OCI-LY7 (cell line): ENCODE measurements around the gene VPS37C. TPM values are rescaled to one million over a fixed set of nuclear protein-coding genes. Genes with fewer than 3 reads are reported as not detected.

ENCODE experiments used
- BruUV-seq: library from RNA; stranded (reverse); fragments of 400-500 nt; replicated peaks from 2 replicates; lab custom pipeline; 2021; lab: Mats Ljungman, UMichigan
- CTCF ChIA-PET: fragments of 300-600 bp; sonication (Branson Sonifier 250); formaldehyde crosslinking; loops from one replicate; lab custom pipeline; 2022; ENCODE audit warnings: antibody characterized with exemption; ENCODE audit not compliant: unreplicated experiment; lab: Charles Lee
- POLR2A ChIA-PET: fragments of 300-600 bp; sonication (Branson Sonifier 250); formaldehyde crosslinking; loops from one replicate; lab custom pipeline; 2022; ENCODE audit warnings: antibody characterized with exemption; lab: Charles Lee
- DNase-seq: peaks from one replicate; pipeline ENCODE4 v3.0.0-alpha.2; 2015; ENCODE audit warnings: low spot score
- H2AFZ ChIP-seq: fragments of 200-600 bp; sonication (generic), shearing (Covaris generic); 2 replicates; pipeline ENCODE4 v1.6.1; 2014; ENCODE audit warnings: mild to moderate bottlenecking, antibody characterized with exemption, low read length, moderate library complexity
- H3K27ac ChIP-seq: fragments of 200-600 bp; sonication (generic); 2 replicates; pipeline ENCODE4 v1.5.1; 2014; ENCODE audit warnings: mixed run types, low read depth, mild to moderate bottlenecking, moderate library complexity, low read length, inconsistent platforms; ENCODE audit not compliant: poor library complexity, severe bottlenecking
- H3K36me3 ChIP-seq: fragments of 200-600 bp; sonication (generic); 2 replicates; pipeline ENCODE4 v1.6.1; 2014; ENCODE audit warnings: mild to moderate bottlenecking, antibody characterized with exemption, low read length, moderate library complexity, mixed read lengths; ENCODE audit not compliant: insufficient read depth
- H3K4me1 ChIP-seq: fragments of 200-600 bp; sonication (generic); 2 replicates; pipeline ENCODE4 v1.5.1; 2014; ENCODE audit warnings: mild to moderate bottlenecking, low read length; ENCODE audit not compliant: insufficient read depth, poor library complexity, severe bottlenecking
- H3K4me2 ChIP-seq: fragments of 200-600 bp; sonication (generic); 2 replicates; pipeline ENCODE4 v1.6.1; 2014; ENCODE audit warnings: mild to moderate bottlenecking, low read length
- H3K4me3 ChIP-seq: fragments of 200-600 bp; sonication (generic); 2 replicates; pipeline ENCODE4 v1.5.1; 2014; ENCODE audit warnings: mild to moderate bottlenecking, low read depth, low read length; ENCODE audit not compliant: poor library complexity, severe bottlenecking
- H3K79me2 ChIP-seq: fragments of 200-600 bp; sonication (generic); 2 replicates; pipeline ENCODE4 v1.6.1; 2016; ENCODE audit warnings: low read depth, mild to moderate bottlenecking, low read length, moderate library complexity, mixed read lengths; ENCODE audit not compliant: insufficient read depth
- H3K9me2 ChIP-seq: fragments of 200-600 bp; sonication (generic); 2 replicates; pipeline ENCODE4 v1.6.1; 2016; ENCODE audit warnings: mild to moderate bottlenecking, low read length, mixed read lengths; ENCODE audit not compliant: insufficient read depth
- H3K9me3 ChIP-seq: fragments of 200-600 bp; sonication (generic); 2 replicates; pipeline ENCODE4 v1.6.1; 2014; ENCODE audit warnings: mild to moderate bottlenecking, mixed run types, low read length, mixed read lengths
- H4K20me1 ChIP-seq: fragments of 200-600 bp; sonication (generic); 2 replicates; pipeline ENCODE4 v1.6.1; 2014; ENCODE audit warnings: mild to moderate bottlenecking, antibody characterized with exemption, low read length, moderate library complexity, mixed read lengths; ENCODE audit not compliant: insufficient read depth
- CTCF ChIP-seq: fragments of 200-600 bp; sonication (generic); conservative IDR thresholded peaks from 2 replicates; pipeline ENCODE4 v1.5.1; 2014; ENCODE audit warnings: mild to moderate bottlenecking, antibody characterized with exemption, low read length, moderate library complexity, mixed read lengths
- EZH2phosphoT487 ChIP-seq: fragments of 200-600 bp; sonication (generic); IDR thresholded peaks from 2 replicates; pipeline ENCODE4 v1.6.1; 2018; ENCODE audit warnings: low read depth, borderline replicate concordance, mild to moderate bottlenecking, mixed run types, antibody characterized with exemption, low read length, moderate library complexity, mixed read lengths
- intact Hi-C: fragments of 100-400 bp; cut with micrococcal nuclease; formaldehyde crosslinking; loops from one replicate; pipeline ENCODE4 v1.10.0; 2022; ENCODE audit not compliant: unreplicated experiment
- total RNA-seq, 2 experiments: library from RNA; depleted of rRNA in 1 of 2; stranded (reverse); fragments of >200 nt in 1 of 2; shearing (Covaris generic) in 1 of 2; gene quantifications; 2 replicates each; pipeline ENCODE4 v1.2.3, GENCODE V29; 2014 to 2022

VPS37C gene
- total RNA-seq, 2 experiments from 2014 or later = 10.3 to 12.8 TPM

- no peak for DNase-seq
- ChIA-PET CTCF (no interaction called here), POLR2A (no interaction called here)
- Histone ChIP-seq H3K9me3 (no peaks in the 10 kb centered on the region), H3K4me1 (peaks cover 7% of the 10 kb centered on the region), H4K20me1 (no peaks in the 10 kb centered on the region), H3K4me3 (no peak overlapping the region), H2AFZ (no peak overlapping the region), H3K27ac (no peak overlapping the region), H3K36me3 (no peaks in the 10 kb centered on the region), H3K9me2 (no peaks in the 10 kb centered on the region), H3K4me2 (no peak overlapping the region), H3K79me2 (no peaks in the 10 kb centered on the region)
- intact Hi-C loops = no loop called here
- TF ChIP-seq CTCF (no peak), EZH2phosphoT487 (no peak)
- no TSS peak for BruUV-seq
These were observed 26.4 kb downstream of the VPS37C start for GRCh38 chr11:61134801-61135257.

- Histone ChIP-seq H3K36me3 (no peaks in the 10 kb centered on the region), H3K4me1 (peaks cover 10% of the 10 kb centered on the region), H2AFZ (no peak overlapping the region), H3K4me3 (no peak overlapping the region), H3K4me2 (no peak overlapping the region), H3K27ac (no peak overlapping the region), H3K9me3 (no peaks in the 10 kb centered on the region), H3K79me2 (no peaks in the 10 kb centered on the region), H3K9me2 (no peaks in the 10 kb centered on the region), H4K20me1 (no peaks in the 10 kb centered on the region)
- DNase-seq = no peak
- CTCF ChIA-PET = no interaction called here
- BruUV-seq = no TSS peak
- POLR2A ChIA-PET = no interaction called here
- TF ChIP-seq EZH2phosphoT487 = no peak
- TF ChIP-seq CTCF = no peak
- intact Hi-C loops = no loop called here
These were observed 27.1 kb downstream of the VPS37C start for GRCh38 chr11:61133956-61134662.

- POLR2A ChIA-PET = no interaction called here
These were observed 28.1 kb downstream of the VPS37C start for GRCh38 chr11:61133145-61133544.

More at GRCh38 chr11:61133145-61133544, 28.1 kb downstream of the VPS37C start:
- intact Hi-C loops = no loop called here
- no TSS peak for BruUV-seq
- Histone ChIP-seq H3K9me2 (no peaks in the 10 kb centered on the region), H2AFZ (no peak overlapping the region), H3K4me1 (peaks cover 8% of the 10 kb centered on the region), H3K9me3 (no peaks in the 10 kb centered on the region), H3K79me2 (no peaks in the 10 kb centered on the region), H3K36me3 (no peaks in the 10 kb centered on the region), H3K4me3 (no peak overlapping the region), H4K20me1 (no peaks in the 10 kb centered on the region), H3K4me2 (no peak overlapping the region), H3K27ac (no peak overlapping the region)
- TF ChIP-seq EZH2phosphoT487 (no peak), CTCF (no peak)
- CTCF ChIA-PET = no interaction called here
- DNase-seq = no peak
